Spleen (tissue), 11 donors: ENCODE data around the gene MKLN1. TPM values are rescaled to one million over a fixed set of nuclear protein-coding genes. Genes with fewer than 3 reads are reported as not detected.

Source experiments
- DNase-seq: peaks from one replicate; pipeline ENCODE4 v3.0.0-alpha.2; 2020
- H3K27ac ChIP-seq, 8 donors: fragments of 200-600 bp; sonication (generic) in 7 of 8; 1 replicate in 4 of 8; 2 replicates in 4 of 8; pipeline versions ENCODE4 v1.5.0 to v1.8.0; 2016 to 2021; ENCODE audit warnings: inconsistent platforms in 4 of 8, mild to moderate bottlenecking in 4 of 8, moderate library complexity in 1 of 8
- H3K27me3 ChIP-seq, 7 donors: fragments of 200-600 bp; sonication (generic) in 6 of 7; replicated peaks in 1 of 7; 1 replicate in 4 of 7; 2 replicates in 3 of 7; pipeline versions ENCODE4 v1.5.0 to v1.8.0; 2016 to 2021; ENCODE audit warnings: inconsistent platforms in 3 of 7, mild to moderate bottlenecking in 1 of 7
- H3K36me3 ChIP-seq, 6 donors: fragments of 200-600 bp; sonication (generic) in 5 of 6; 1 replicate in 4 of 6; 2 replicates in 2 of 6; pipeline versions ENCODE4 v1.5.0 to v1.8.0; 2016 to 2021; ENCODE audit warnings: inconsistent platforms in 2 of 6
- H3K4me1 ChIP-seq, 6 donors: fragments of 200-600 bp; sonication (generic) in 5 of 6; 1 replicate in 3 of 6; 2 replicates in 3 of 6; pipeline versions ENCODE4 v1.5.0 to v1.8.0; 2016 to 2021; ENCODE audit warnings: inconsistent platforms in 3 of 6
- H3K4me3 ChIP-seq, 8 donors: fragments of 200-600 bp; sonication (generic) in 7 of 8; 1 replicate in 4 of 8; 2 replicates in 4 of 8; pipeline versions ENCODE4 v1.5.0 to v1.8.0; 2016 to 2021; ENCODE audit warnings: inconsistent platforms in 4 of 8, mild to moderate bottlenecking in 4 of 8, moderate library complexity in 2 of 8
- H3K9me3 ChIP-seq, 8 donors: fragments of 200-600 bp; sonication (generic) in 7 of 8; 1 replicate in 4 of 8; 2 replicates in 4 of 8; pipeline versions ENCODE4 v1.5.0 to v1.8.0; 2016 to 2021; ENCODE audit warnings: inconsistent platforms in 4 of 8
- POLR2A ChIP-seq, 3 donors: fragments of 450-650 bp; IDR thresholded peaks; one replicate each; pipeline ENCODE4 v1.5.1; 2017; ENCODE audit warnings: antibody characterized with exemption in 3 of 3, mild to moderate bottlenecking in 1 of 3
- POLR2AphosphoS5 ChIP-seq, 3 donors: sonication (generic); formaldehyde crosslinking; IDR thresholded peaks; one replicate each; pipeline ENCODE4 v1.5.1; 2017; ENCODE audit warnings: antibody characterized with exemption in 3 of 3
- WGBS, 5 donors: extraction: QIAGEN DNeasy Blood & Tissue Kit in 3 of 5; methylation state at CpG; one replicate each; pipeline versions ENCODE4 v1.1.5 to v1.1.7; 2013 to 2018; 5-methylcytosine and 5-hydroxymethylcytosine counted together
- intact Hi-C: fragments of 100-400 bp; cut with DNase I; formaldehyde crosslinking; loops from one replicate; pipeline ENCODE4 v1.15.0; 2023; ENCODE audit warnings: low total_unique reads
- polyA plus RNA-seq, 3 donors: library from polyadenylated mRNA; stranded (reverse); fragments of 200-250 nt; gene quantifications; one replicate each; pipeline ENCODE4 v1.2.1, GENCODE V29; 2013
- total RNA-seq, 7 donors: library from RNA; depleted of rRNA in 3 of 7; stranded (reverse); fragments of >200 nt in 3 of 7; fragmentation: NEBNext Ultra II Directional in 4 of 7; extraction: Animal tissue kit (Norgen Biotek cat#: 25700) in 4 of 7; gene quantifications; one replicate each; pipeline versions ENCODE4 v1.1.0 to v1.2.1, GENCODE V29; 2016 to 2021
- TF ChIP-seq, protein P1 (sequence below), 11 experiments: fragments of 200-600 bp in 7 of 11; fragments of 450-650 bp in 4 of 11; sonication (generic) in 4 of 11; IDR thresholded peaks in 8 of 11; conservative IDR thresholded peaks in 3 of 11; 1 replicate in 7 of 11; 2 replicates in 4 of 11; pipeline versions ENCODE4 v1.4.0 to v1.8.0; 2016 to 2021; ENCODE audit warnings: antibody characterized with exemption in 11 of 11, inconsistent platforms in 4 of 11, mild to moderate bottlenecking in 1 of 11
- donor health status: healthy with polysubstance abuse.
- donor health status: DM: no; HTN: no; CAD: no; lungs with moderate emphysema.
- donor health status: DM: no; HTN: no; CAD: no.
- donor health status: Bipolar disorder and iron deficiency.
- donor health status: healthy.
- donor health status: DM: no; HTN: no; CAD: no.
- donor health status: DM: yes; HTN: yes; CAD: no.

The MKLN1 gene
- total and polyA plus RNA-seq, 10 donors: 7.1 to 87.4 (median 66.5) TPM

- TF ChIP-seq, protein P1, sequence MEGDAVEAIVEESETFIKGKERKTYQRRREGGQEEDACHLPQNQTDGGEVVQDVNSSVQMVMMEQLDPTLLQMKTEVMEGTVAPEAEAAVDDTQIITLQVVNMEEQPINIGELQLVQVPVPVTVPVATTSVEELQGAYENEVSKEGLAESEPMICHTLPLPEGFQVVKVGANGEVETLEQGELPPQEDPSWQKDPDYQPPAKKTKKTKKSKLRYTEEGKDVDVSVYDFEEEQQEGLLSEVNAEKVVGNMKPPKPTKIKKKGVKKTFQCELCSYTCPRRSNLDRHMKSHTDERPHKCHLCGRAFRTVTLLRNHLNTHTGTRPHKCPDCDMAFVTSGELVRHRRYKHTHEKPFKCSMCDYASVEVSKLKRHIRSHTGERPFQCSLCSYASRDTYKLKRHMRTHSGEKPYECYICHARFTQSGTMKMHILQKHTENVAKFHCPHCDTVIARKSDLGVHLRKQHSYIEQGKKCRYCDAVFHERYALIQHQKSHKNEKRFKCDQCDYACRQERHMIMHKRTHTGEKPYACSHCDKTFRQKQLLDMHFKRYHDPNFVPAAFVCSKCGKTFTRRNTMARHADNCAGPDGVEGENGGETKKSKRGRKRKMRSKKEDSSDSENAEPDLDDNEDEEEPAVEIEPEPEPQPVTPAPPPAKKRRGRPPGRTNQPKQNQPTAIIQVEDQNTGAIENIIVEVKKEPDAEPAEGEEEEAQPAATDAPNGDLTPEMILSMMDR (IDR thresholded peaks at IDR 0.05 in 8 of 11, conservative IDR thresholded peaks at IDR 0.05 in 3 of 11): no peak
- Histone ChIP-seq H3K27ac (no peak overlapping the region), H3K4me3 (no peak overlapping the region), H3K4me1 (no peaks in the 10 kb centered on the region), H3K36me3 (peaks cover 0 to 100% (median 37%) of the 10 kb centered on the region in 6 donors), H3K27me3 (no peaks in the 10 kb centered on the region), H3K9me3 (no peaks in the 10 kb centered on the region)
- intact Hi-C loops: no loop called here
- WGBS, 5 donors: 82 to 98% (median 88%) methylated on average over 5 of the region's 5 CpGs
- DNase-seq: no peak
Measured at GRCh38 chr7:131443496-131443895, 115.8 kb downstream of the MKLN1 start.

DNA sequence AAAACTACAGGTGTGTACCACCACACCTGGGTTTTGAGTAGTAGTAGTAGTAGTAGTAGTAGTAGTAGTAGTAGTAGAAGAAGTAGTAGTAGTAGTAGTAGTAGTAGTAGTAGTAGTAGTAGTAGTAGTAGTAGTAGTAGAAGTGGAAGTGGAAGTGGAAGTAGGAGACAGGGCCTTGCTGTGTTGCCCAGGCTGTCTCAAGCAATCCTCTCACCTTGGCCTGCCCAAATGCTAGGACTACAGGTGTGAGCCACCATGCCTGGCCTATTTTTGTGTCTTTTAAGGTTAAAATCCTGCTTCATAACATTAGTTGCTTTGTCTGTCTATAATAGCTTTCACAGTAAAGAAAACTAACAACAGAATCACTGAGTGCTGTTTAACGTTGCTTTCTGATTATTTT, 117.0 kb downstream of the MKLN1 start:
- WGBS, 5 donors: 92 to 100% (median 97%) methylated on average over 1 of the region's 1 CpG
- peaks cover 0 to 100% (median 37%) of the 10 kb centered on the region in 6 donors for H3K36me3 ChIP-seq

DNA sequence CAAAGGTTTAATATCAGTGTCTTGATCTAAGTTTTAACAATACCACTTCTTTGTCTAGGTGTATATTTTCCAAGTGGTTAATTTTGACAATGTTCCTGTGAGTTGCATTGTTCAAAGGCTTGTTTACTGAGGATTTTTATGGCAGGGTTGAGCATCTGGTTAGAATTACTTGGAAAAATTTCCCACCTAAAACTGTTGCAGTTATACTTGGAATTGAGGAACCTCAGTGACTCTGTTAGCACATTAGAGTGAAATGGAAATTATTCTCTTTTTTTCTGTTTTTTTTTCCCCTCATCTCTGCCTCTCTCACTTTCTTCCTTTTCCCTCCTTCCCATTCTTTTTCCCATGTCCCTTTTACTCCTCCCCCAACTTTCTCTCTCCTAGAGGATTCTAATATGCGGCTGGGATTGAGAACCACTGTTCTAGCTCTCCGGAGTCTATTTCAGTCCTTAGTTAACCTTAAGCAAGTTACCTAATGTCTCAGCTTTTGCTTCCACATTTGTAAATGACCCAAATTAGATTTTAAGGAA, 121.8 kb downstream of the MKLN1 start:
- Histone ChIP-seq H3K27ac (no peak overlapping the region), H3K27me3 (no peaks in the 10 kb centered on the region), H3K4me3 (no peak overlapping the region), H3K36me3 (peaks cover 0 to 86% (median 18%) of the 10 kb centered on the region in 6 donors), H3K4me1 (no peaks in the 10 kb centered on the region), H3K9me3 (no peaks in the 10 kb centered on the region)
- intact Hi-C loops: no loop called here
- no peak for DNase-seq
- 95 to 100% (median 97%) methylated on average over 2 of the region's 2 CpGs for WGBS, 5 donors
- TF ChIP-seq POLR2A (IDR thresholded peaks at IDR 0.05) (no peak), POLR2AphosphoS5 (IDR thresholded peaks at IDR 0.05) (no peak)
- TF ChIP-seq, protein P1 (IDR thresholded peaks at IDR 0.05 in 8 of 11, conservative IDR thresholded peaks at IDR 0.05 in 3 of 11): no peak

More for the DNA sequence above, 117.0 kb downstream of the MKLN1 start:
- H3K4me3 ChIP-seq: no peak overlapping the region
- H3K9me3 ChIP-seq: no peaks in the 10 kb centered on the region
- no peak overlapping the region for H3K27ac ChIP-seq
- no peak for DNase-seq
- no peaks in the 10 kb centered on the region for H3K4me1 ChIP-seq
- H3K27me3 ChIP-seq: no peaks in the 10 kb centered on the region
- intact Hi-C loops: no loop called here
- no peak for TF ChIP-seq POLR2AphosphoS5 (IDR thresholded peaks at IDR 0.05)
- no peak for TF ChIP-seq POLR2A (IDR thresholded peaks at IDR 0.05)
- TF ChIP-seq, protein P1 (IDR thresholded peaks at IDR 0.05 in 8 of 11, conservative IDR thresholded peaks at IDR 0.05 in 3 of 11): no peak

- no peak for TF ChIP-seq POLR2AphosphoS5 (IDR thresholded peaks at IDR 0.05)
- TF ChIP-seq, protein P1 (IDR thresholded peaks at IDR 0.05 in 8 of 11, conservative IDR thresholded peaks at IDR 0.05 in 3 of 11): no peak
- no peak for TF ChIP-seq POLR2A (IDR thresholded peaks at IDR 0.05)
- no peak overlapping the region for H3K4me3 ChIP-seq
- H3K27me3 ChIP-seq: no peaks in the 10 kb centered on the region
- no peak overlapping the region for H3K27ac ChIP-seq
- peaks cover 0 to 70% (median 8%) of the 10 kb centered on the region in 6 donors for H3K36me3 ChIP-seq
- DNase-seq: no peak
- H3K9me3 ChIP-seq: no peaks in the 10 kb centered on the region
- intact Hi-C loops: no loop called here
- H3K4me1 ChIP-seq: no peaks in the 10 kb centered on the region
- 92 to 100% (median 96%) methylated on average over 1 of the region's 1 CpG for WGBS, 5 donors
Measured at GRCh38 chr7:131454498-131454897, 126.8 kb downstream of the MKLN1 start.
